Esophagus muscularis mucosa (tissue), 4 donors: ENCODE measurements around the gene KRT34. TPM values are rescaled to one million over a fixed set of nuclear protein-coding genes. Genes with fewer than 3 reads are reported as not detected.

ENCODE experiments used
- DNase-seq: peaks from one replicate; pipeline ENCODE4 v3.0.0-alpha.2; 2017; ENCODE audit errors: extremely low spot score
- H3K27ac ChIP-seq, 4 donors: fragments of 200-600 bp; sonication (generic); replicated peaks in 1 of 4; 1 replicate in 3 of 4; 2 replicates in 1 of 4; pipeline ENCODE4 v1.5.1; 2016 to 2019; ENCODE audit warnings: mild to moderate bottlenecking in 1 of 4
- H3K27me3 ChIP-seq, 4 donors: fragments of 200-600 bp; sonication (generic); one replicate each; pipeline versions ENCODE4 v1.5.1 to v1.6.0; 2016 to 2019
- H3K36me3 ChIP-seq, 4 donors: fragments of 200-600 bp; sonication (generic); one replicate each; pipeline ENCODE4 v1.5.1; 2016 to 2019
- H3K4me1 ChIP-seq, 4 donors: fragments of 200-600 bp; sonication (generic); one replicate each; pipeline ENCODE4 v1.5.1; 2016 to 2019
- H3K4me3 ChIP-seq, 4 donors: fragments of 200-600 bp; sonication (generic); 1 replicate in 2 of 4; 2 replicates in 2 of 4; pipeline ENCODE4 v1.5.1; 2016 to 2019; ENCODE audit warnings: mild to moderate bottlenecking in 4 of 4, moderate library complexity in 1 of 4
- H3K9me3 ChIP-seq, 4 donors: fragments of 200-600 bp; sonication (generic); 1 replicate in 3 of 4; 2 replicates in 1 of 4; pipeline ENCODE4 v1.5.1; 2016 to 2019
- CTCF ChIP-seq, 3 experiments: fragments of 200-600 bp in 2 of 3; fragments of 450-650 bp in 1 of 3; sonication (generic) in 2 of 3; IDR thresholded peaks; one replicate each; pipeline ENCODE4 v1.5.1; 2017 to 2019; ENCODE audit warnings: antibody characterized with exemption in 3 of 3, mild to moderate bottlenecking in 2 of 3, moderate library complexity in 1 of 3
- EP300 ChIP-seq: sonication (generic); formaldehyde crosslinking; IDR thresholded peaks from one replicate; pipeline ENCODE4 v1.6.1; 2017; ENCODE audit warnings: antibody characterized with exemption
- POLR2A ChIP-seq: fragments of 450-650 bp; IDR thresholded peaks from one replicate; pipeline ENCODE4 v1.6.1; 2017; ENCODE audit warnings: antibody characterized with exemption, moderate library complexity, mild to moderate bottlenecking, low read depth
- POLR2AphosphoS5 ChIP-seq, 2 donors: sonication (generic); formaldehyde crosslinking; IDR thresholded peaks; one replicate each; pipeline ENCODE4 v1.6.1; 2017; ENCODE audit warnings: antibody characterized with exemption in 2 of 2
- WGBS: methylation state at CpG from one replicate; pipeline ENCODE4 v1.1.5; 2018; 5-methylcytosine and 5-hydroxymethylcytosine counted together
- intact Hi-C: fragments of 100-400 bp; cut with DNase I; formaldehyde crosslinking; loops from one replicate; pipeline ENCODE4 v1.15.1; 2023
- total RNA-seq, 4 donors: library from RNA; depleted of rRNA; stranded (reverse); fragments of >200 nt; gene quantifications; one replicate each; pipeline versions ENCODE4 v1.1.0 to v1.2.1, GENCODE V29; 2016

Gene KRT34
- total RNA-seq, 4 donors from 2014 or later, result not detected

GRCh38 chr17:41404024-41404671, 22.0 kb upstream of the KRT34 start:
- Histone ChIP-seq H3K36me3 (no peaks in the 10 kb centered on the region), H3K4me3 (no peak overlapping the region), H3K4me1 (peaks cover 0 to 36% (median 32%) of the 10 kb centered on the region in 4 donors), H3K27me3 (no peaks in the 10 kb centered on the region), H3K27ac (peak overlapping the region in 3 of 4 donors; percentile 28 to 71 (median 68)), H3K9me3 (no peaks in the 10 kb centered on the region)
- no peak for DNase-seq
- intact Hi-C loops, result no loop called here
- WGBS, result 41% methylated on average over 6 of the region's 7 CpGs
- TF ChIP-seq POLR2A (no peak), POLR2AphosphoS5 (IDR thresholded peaks at IDR 0.05) (peak; percentile 21 to 33), EP300 (no peak)

GRCh38 chr17:41403404-41404023, 21.4 kb upstream of the KRT34 start:
- WGBS, result 65% methylated on average over 4 of the region's 4 CpGs
- intact Hi-C loops, result no loop called here
- Histone ChIP-seq H3K9me3 (no peaks in the 10 kb centered on the region), H3K4me1 (peaks cover 0 to 36% (median 32%) of the 10 kb centered on the region in 4 donors), H3K4me3 (no peak overlapping the region), H3K27me3 (no peaks in the 10 kb centered on the region), H3K36me3 (no peaks in the 10 kb centered on the region), H3K27ac (peak overlapping the region; percentile 28 to 71 (median 54))
- TF ChIP-seq POLR2A (no peak), EP300 (no peak), CTCF (IDR thresholded peaks at IDR 0.05) (no peak), POLR2AphosphoS5 (IDR thresholded peaks at IDR 0.05) (no peak)
- DNase-seq, result no peak

GRCh38 chr17:41402161-41402560, 20.1 kb upstream of the KRT34 start:
- intact Hi-C loops, result no loop called here
- TF ChIP-seq POLR2AphosphoS5 (IDR thresholded peaks at IDR 0.05) (peak in 1 of 2 donors; percentile 42), POLR2A (no peak), CTCF (IDR thresholded peaks at IDR 0.05) (no peak), EP300 (no peak)
- DNase-seq, result no peak
- H3K9me3 ChIP-seq, result no peaks in the 10 kb centered on the region
- WGBS, result 77% methylated on average over 5 of the region's 5 CpGs
- H3K4me1 ChIP-seq, result peaks cover 0 to 36% (median 32%) of the 10 kb centered on the region in 4 donors
- no peaks in the 10 kb centered on the region for H3K27me3 ChIP-seq
- H3K36me3 ChIP-seq, result no peaks in the 10 kb centered on the region
- H3K4me3 ChIP-seq, result no peak overlapping the region
- peak overlapping the region in 3 of 4 donors; percentile 40 to 71 (median 68) for H3K27ac ChIP-seq

GRCh38 chr17:41396996-41397660, 15.0 kb upstream of the KRT34 start, which contains the start of gene KRT31:
TSS of gene KRT31 (minus strand) at chr17:41397608. CDS start at chr17:41397539, 69 bp downstream.
- no peak within 1 kb of the TSS for H3K27ac ChIP-seq
- TF ChIP-seq EP300 (no peak), POLR2A (no peak), CTCF (IDR thresholded peaks at IDR 0.05) (no peak), POLR2AphosphoS5 (IDR thresholded peaks at IDR 0.05) (no peak)
- no peak within 1 kb of the TSS for H3K4me3 ChIP-seq
- H3K27me3 ChIP-seq, result no peaks in the 10 kb centered on the region
- WGBS, result 90% methylated on average over 1 of the region's 16 CpGs
- peaks cover 0 to 8% (median 6%) of the 10 kb centered on the region in 4 donors for H3K4me1 ChIP-seq
- DNase-seq, result no peak
- no peaks in the 10 kb centered on the region for H3K9me3 ChIP-seq
- no peaks in the 10 kb centered on the region for H3K36me3 ChIP-seq
- intact Hi-C loops, result no loop called here

- no peaks in the 10 kb centered on the region for H3K27me3 ChIP-seq
- no peaks in the 10 kb centered on the region for H3K36me3 ChIP-seq
- intact Hi-C loops, result no loop called here
- TF ChIP-seq POLR2AphosphoS5 (IDR thresholded peaks at IDR 0.05), result no peak
- TF ChIP-seq POLR2A, result no peak
- TF ChIP-seq CTCF (IDR thresholded peaks at IDR 0.05), result no peak
- no peak for TF ChIP-seq EP300
- WGBS, result 93% methylated on average over 3 of the region's 7 CpGs
- no peaks in the 10 kb centered on the region for H3K9me3 ChIP-seq
- H3K4me3 ChIP-seq, result no peak overlapping the region
- H3K27ac ChIP-seq, result no peak overlapping the region
- no peak for DNase-seq
- H3K4me1 ChIP-seq, result peaks cover 0 to under 1% (median 0%) of the 10 kb centered on the region in 4 donors
Observed at GRCh38 chr17:41396340-41396739, 14.2 kb upstream of the KRT34 start.
